Activated CD4-positive, alpha-beta memory T cell treated with anti-CD3 and anti-CD28 coated beads for 36 hours (primary cell): ENCODE data around the gene TPP1. TPM values are rescaled to one million over a fixed set of nuclear protein-coding genes. Genes with fewer than 3 reads are reported as not detected.

ENCODE experiments used
- CTCF ChIA-PET: fragments of 350-600 bp; sonication (Branson Sonifier 250); formaldehyde crosslinking; loops from one replicate; lab custom pipeline; 2021; ENCODE audit warnings: antibody characterized with exemption, inconsistent platforms; lab: Charles Lee
- POLR2A ChIA-PET: fragments of 350-600 bp; sonication (Branson Sonifier 250); formaldehyde crosslinking; loops from one replicate; lab custom pipeline; 2021; ENCODE audit warnings: antibody characterized with exemption; lab: Charles Lee
- DNase-seq: peaks from one replicate; pipeline ENCODE4 v3.0.0-alpha.2; 2020
- H3K27ac Mint-ChIP-seq: one replicate; pipeline ENCODE4 v1.8.0; 2021; ENCODE audit warnings: mixed read lengths
- H3K27me3 Mint-ChIP-seq: one replicate; pipeline ENCODE4 v1.8.0; 2021; ENCODE audit warnings: mixed read lengths
- H3K36me3 Mint-ChIP-seq: one replicate; pipeline ENCODE4 v1.8.0; 2021; ENCODE audit warnings: mixed read lengths
- H3K4me1 Mint-ChIP-seq: one replicate; pipeline ENCODE4 v1.8.0; 2021; ENCODE audit warnings: low read depth, mixed read lengths
- H3K4me3 Mint-ChIP-seq: one replicate; pipeline ENCODE4 v1.8.0; 2021; ENCODE audit warnings: mild to moderate bottlenecking, mixed read lengths
- H3K9me3 Mint-ChIP-seq: one replicate; pipeline ENCODE4 v1.8.0; 2021; ENCODE audit warnings: mixed read lengths
- intact Hi-C: fragments of 100-400 bp; cut with micrococcal nuclease; formaldehyde crosslinking; loops from one replicate; pipeline ENCODE4 v1.15.1; 2023
- total RNA-seq, 2 experiments: library from RNA; stranded (reverse); gene quantifications; one replicate each; pipeline ENCODE4 v1.2.3, GENCODE V29; 2021

The TPP1 gene
- total RNA-seq, 2 experiments from 2014 or later, result 53.2 to 56.6 TPM

DNA sequence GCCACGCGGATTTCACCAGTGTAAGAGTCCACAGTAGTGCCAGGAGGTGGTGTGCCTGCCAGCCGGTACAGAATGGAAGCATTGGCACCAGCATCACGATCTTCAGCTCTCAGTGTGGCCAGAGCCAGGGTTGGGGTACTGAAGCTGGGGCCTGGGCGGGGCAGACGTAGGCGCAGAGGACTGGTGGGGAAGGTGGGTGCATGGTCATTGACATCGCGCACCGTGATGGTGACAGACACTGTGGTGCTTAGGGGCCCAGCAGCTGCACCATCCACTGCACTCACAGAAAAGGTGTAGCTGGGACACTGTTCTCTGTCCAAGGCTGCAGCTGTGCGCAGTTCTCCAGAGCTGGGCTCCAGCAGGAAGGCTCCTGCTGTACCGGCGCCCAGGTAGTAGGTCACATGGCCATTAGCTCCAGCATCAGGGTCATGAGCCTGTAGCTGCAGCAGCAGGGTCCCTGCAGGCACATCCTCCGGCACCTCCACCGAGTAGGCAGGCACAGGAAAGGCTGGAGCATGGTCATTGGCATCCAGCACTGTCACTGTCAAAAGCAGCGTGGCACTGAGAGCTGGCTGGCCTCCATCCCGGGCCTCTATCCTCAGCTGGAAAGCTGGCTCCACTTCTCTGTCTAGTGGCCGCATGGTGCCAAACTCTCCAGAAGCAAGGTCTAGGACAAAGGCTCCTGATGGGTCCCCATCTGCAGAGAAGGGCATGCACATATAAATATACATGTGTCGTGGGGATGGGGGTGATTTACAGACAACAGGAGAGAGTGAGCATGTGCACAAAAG lies 7.9 kb upstream of the TPP1 start:
- ChIA-PET POLR2A (interaction anchor here (1.0 to 1.4 kb wide), 2 partner anchors 8 to 56 kb away, joined by 3 to 6 read pairs; partner anchors contain the start of genes MRPL17 and TPP1), CTCF (interaction anchor here (0.7 to 1.5 kb wide), 4 partner anchors 9 to 75 kb away, joined by 3 to 5 read pairs (median 4); partner anchors contain the start of gene MRPL17)
- intact Hi-C loops, result no loop called here
- Mint-ChIP-seq H3K4me1 (peaks cover 20% of the 10 kb centered on the region), H3K4me3 (peak overlapping the region; percentile 2), H3K27me3 (no peaks in the 10 kb centered on the region), H3K36me3 (peaks cover 1% of the 10 kb centered on the region), H3K9me3 (no peaks in the 10 kb centered on the region), H3K27ac (no peak overlapping the region)
- DNase-seq, result no peak

DNA sequence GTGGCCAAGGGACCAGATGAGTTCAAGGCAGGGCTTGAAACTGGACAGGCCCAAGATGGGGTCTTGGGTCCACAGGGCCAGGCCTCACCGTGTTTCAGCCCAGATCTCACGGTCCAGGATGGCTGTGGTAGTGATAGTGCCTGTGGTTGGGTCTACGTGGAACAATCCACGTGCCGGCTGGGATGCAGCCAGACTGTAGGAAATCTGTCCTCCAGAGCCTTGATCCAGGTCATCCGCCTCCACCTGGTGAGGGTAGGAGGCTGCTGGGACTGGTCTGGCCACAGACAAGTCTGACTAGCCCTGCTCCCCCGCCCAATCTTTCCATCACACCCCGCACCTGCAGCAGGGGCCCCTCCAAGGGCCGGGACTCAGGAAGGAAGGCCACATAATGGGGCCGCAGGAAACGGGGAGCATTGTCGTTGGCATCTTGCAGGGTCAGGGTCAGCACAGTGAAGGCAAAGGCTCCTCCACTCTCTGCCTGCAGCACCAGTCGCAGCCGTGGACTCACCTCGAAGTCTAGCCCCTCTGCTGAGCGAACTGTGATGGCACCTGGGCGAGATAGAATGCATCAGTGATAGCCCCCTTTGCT lies 6.7 kb upstream of the TPP1 start:
- no peaks in the 10 kb centered on the region for H3K36me3 Mint-ChIP-seq
- no peaks in the 10 kb centered on the region for H3K9me3 Mint-ChIP-seq
- ChIA-PET CTCF (interaction anchor here (1.3 kb wide), 1 partner anchor 129 kb away, joined by 3 read pairs; no protein-coding TSS in a partner anchor), POLR2A (no interaction called here)
- intact Hi-C loops, result no loop called here
- no peak for DNase-seq
- no peak overlapping the region for H3K4me3 Mint-ChIP-seq
- H3K27ac Mint-ChIP-seq, result no peak overlapping the region
- H3K4me1 Mint-ChIP-seq, result peaks cover 20% of the 10 kb centered on the region
- H3K27me3 Mint-ChIP-seq, result no peaks in the 10 kb centered on the region

DNA sequence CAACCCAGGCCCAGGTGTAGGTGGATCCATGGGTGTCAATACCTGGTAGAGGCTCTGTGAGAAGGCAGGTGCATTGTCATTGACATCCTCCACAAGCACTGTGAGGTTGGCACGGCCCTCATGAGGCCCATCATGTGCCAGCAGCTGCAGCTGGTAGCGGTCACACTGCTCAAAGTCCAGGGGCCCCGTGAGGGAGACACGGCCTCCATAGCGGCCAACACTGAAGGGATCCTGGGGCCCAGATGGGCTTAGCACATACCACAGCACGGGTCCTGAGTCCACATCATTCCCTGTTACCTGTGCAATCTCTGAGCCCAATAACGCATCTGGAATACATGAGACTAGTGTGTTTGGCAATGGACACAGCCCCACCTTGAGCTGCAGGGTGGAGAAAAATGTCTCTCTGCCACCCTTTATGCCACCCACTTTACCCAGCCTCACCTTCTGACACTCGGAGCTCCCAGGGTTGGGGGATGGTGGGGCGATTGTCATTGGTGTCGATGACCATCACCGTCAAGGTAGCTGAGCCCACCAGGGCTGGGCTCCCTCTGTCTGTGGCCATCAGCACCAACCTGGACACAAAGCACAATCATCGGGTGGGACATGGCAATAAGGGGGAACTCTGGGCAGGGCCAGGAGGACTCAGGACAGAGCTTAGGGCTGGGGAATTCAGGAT lies 6.1 kb upstream of the TPP1 start:
- no peaks in the 10 kb centered on the region for H3K9me3 Mint-ChIP-seq
- H3K36me3 Mint-ChIP-seq, result no peaks in the 10 kb centered on the region
- intact Hi-C loops, result no loop called here
- no peak overlapping the region for H3K4me3 Mint-ChIP-seq
- no peak for DNase-seq
- H3K4me1 Mint-ChIP-seq, result peaks cover 20% of the 10 kb centered on the region
- POLR2A ChIA-PET, result no interaction called here
- H3K27me3 Mint-ChIP-seq, result no peaks in the 10 kb centered on the region
- H3K27ac Mint-ChIP-seq, result no peak overlapping the region
- CTCF ChIA-PET, result interaction anchor here (0.7 to 1.3 kb wide), 2 partner anchors 42 to 129 kb away, joined by 3 read pairs; no protein-coding TSS in a partner anchor

DNA sequence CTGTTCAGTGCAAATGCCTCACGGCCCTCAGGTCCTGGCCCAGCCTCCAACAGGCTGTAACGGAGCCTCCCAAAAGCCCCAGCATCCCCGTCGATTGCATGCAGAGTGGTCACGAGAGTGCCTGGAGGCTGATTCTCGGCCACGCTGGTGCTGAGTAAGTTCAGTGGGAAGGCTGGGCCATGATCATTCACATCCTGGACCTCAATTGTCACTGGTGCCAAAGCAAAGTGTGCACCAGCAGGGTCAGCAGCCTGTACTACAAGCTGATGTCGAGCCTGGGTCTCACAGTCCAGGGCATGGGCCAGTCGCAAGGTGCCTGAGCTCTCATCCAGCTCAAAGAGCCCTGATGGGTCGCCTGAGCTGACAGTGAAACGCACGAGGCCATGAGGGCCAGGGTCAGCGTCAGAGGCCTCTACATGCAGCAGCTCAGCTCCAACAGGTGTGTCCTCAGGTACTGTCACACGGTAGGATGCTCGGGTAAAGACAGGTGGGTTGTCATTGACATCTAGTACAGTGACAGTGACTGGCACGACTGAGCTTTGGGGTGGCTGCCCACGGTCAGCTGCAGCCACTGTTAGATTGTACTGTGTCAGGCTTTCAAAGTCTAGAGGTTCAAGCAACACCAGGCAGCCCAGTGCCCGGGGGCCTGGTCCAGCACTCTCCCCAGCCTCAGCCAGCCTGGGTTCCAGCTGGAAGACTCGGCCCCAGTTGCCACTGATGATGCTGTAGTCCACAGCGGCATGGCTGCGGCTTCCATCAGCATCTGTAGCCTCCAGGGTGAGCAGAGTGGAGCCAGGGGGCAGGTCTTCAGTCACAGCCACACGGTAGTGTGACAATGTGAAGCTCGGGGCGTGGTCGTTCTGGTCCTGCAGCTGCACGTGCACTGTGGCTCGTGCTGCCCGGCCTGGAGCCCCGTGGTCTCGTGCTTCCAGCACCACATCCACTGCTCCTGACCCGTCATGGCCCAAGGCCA lies 4.5 kb upstream of the TPP1 start:
- peaks cover 20% of the 10 kb centered on the region for H3K4me1 Mint-ChIP-seq
- no peaks in the 10 kb centered on the region for H3K9me3 Mint-ChIP-seq
- intact Hi-C loops, result no loop called here
- H3K27ac Mint-ChIP-seq, result no peak overlapping the region
- ChIA-PET CTCF (interaction anchor here (0.9 kb wide), 1 partner anchor 12 kb away, joined by 3 read pairs; the partner anchor contains the start of gene TAF10), POLR2A (no interaction called here)
- no peaks in the 10 kb centered on the region for H3K27me3 Mint-ChIP-seq
- no peak overlapping the region for H3K4me3 Mint-ChIP-seq
- no peaks in the 10 kb centered on the region for H3K36me3 Mint-ChIP-seq
- no peak for DNase-seq

DNA sequence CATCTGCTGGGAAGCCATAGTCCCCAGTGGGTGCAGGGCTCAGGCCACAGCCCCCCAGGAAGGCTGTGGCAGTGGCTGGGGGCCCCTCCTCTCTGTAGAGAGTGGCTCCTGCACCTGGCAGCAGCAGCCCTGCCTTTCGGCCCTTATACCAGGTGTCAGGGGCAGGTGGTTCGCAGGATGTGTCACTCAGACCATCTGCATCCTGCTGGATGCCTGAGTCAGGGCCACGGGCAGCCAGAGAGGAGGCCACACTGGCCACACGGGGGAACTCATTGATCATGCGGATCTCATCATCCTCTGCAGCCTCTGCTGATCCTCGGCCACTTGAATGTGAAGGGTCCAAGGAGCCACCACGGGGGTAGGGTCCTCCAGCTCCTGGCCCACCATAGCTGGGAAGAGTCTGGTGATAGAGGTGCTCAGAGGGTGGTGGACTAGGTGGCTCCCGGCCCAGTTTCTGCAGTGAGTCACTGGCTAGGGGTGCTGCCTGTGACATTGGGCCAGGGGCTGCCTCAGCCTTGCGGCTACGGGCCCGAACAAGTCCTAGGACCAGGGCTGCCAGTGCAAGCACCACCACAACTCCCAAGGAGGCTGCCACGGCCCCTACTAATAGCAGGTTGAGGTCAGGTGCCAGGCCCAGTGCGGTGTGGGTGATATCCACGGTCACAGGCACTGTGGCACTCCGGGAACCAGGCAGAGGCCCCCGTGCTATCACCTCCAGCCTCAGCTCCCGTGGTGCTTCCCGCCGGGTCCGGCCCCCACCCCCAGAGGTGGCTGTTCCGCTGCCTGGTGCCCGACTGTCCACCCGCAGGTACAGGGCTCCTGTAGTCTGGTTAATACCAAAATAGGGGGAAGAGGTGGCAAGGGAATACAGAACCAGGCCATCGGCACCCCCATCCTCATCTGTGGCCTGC lies 3.3 kb upstream of the TPP1 start:
- Mint-ChIP-seq H3K9me3 (no peaks in the 10 kb centered on the region), H3K27me3 (no peaks in the 10 kb centered on the region), H3K4me1 (peaks cover 12% of the 10 kb centered on the region), H3K4me3 (no peak overlapping the region), H3K36me3 (no peaks in the 10 kb centered on the region), H3K27ac (no peak overlapping the region)
- CTCF ChIA-PET, result no interaction called here
- no peak for DNase-seq
- POLR2A ChIA-PET, result interaction anchor here (0.7 to 1.3 kb wide), 4 partner anchors 11 to 72 kb away, joined by 3 to 6 read pairs (median 3); partner anchors contain the start of gene TAF10
- intact Hi-C loops, result no loop called here

DNA sequence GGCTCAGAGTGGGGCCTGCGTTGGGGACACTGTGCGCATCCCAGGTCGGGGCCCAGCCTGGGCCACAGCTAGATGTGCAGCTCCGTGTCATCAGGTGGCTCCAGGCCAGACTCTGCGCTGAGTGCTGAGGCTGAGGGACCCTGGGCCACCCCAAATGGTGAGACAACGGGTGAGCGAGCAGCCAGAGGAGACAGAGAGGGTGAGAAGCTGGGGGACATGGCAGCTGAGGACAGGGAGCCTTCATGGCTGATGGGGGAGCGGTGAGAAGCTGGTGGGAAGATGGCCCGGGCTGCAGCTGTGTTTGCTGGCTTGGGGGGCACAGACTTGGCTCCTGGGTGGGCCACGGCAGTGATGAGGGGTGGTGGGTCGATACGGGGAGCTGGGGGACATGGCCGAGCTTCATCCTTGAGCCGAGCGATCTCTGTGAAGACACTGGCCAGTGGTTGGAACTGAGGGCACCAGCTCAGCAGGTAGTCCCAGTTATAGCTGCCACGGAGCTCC lies 2.5 kb upstream of the TPP1 start:
- Mint-ChIP-seq H3K27me3 (no peaks in the 10 kb centered on the region), H3K27ac (no peak overlapping the region), H3K4me3 (no peak overlapping the region), H3K36me3 (no peaks in the 10 kb centered on the region), H3K4me1 (peaks cover 4% of the 10 kb centered on the region), H3K9me3 (no peaks in the 10 kb centered on the region)
- intact Hi-C loops, result no loop called here
- DNase-seq, result no peak
- CTCF ChIA-PET, result interaction anchor here (0.8 to 1.9 kb wide), 3 partner anchors 9 to 243 kb away, joined by 3 to 10 read pairs (median 9); partner anchors contain the start of gene MRPL17
- POLR2A ChIA-PET, result interaction anchor here (0.7 to 1.3 kb wide), 5 partner anchors 10 to 73 kb away, joined by 3 to 6 read pairs (median 3); partner anchors contain the start of gene TAF10

DNA sequence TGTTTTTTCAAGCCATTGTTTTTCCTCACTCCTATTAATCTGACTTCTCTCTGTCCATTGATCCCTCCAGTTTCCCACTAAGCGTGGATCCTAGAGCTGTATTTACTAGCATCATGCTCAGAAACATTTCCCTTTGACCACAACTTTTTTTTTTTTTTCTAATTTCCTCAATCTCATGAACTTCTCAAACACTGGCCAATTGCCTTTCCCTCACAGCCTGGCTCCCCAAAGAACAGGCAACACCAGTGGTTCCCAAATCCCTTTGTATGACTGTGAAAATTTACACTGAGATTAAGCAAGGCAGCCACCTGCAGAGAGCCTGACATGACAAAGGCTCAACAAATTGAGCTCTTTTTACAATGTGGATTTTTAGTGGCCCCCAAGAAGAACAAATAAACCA lies 1.4 kb upstream of the TPP1 start:
- DNase-seq, result no peak
- POLR2A ChIA-PET, result interaction anchor here (0.7 to 1.0 kb wide), 2 partner anchors 11 to 26 kb away, joined by 3 read pairs; no protein-coding TSS in a partner anchor
- Mint-ChIP-seq H3K36me3 (peaks cover 5% of the 10 kb centered on the region), H3K9me3 (no peaks in the 10 kb centered on the region), H3K4me1 (peaks cover 10% of the 10 kb centered on the region), H3K27me3 (no peaks in the 10 kb centered on the region), H3K4me3 (no peak overlapping the region), H3K27ac (no peak overlapping the region)
- CTCF ChIA-PET, result interaction anchor here (0.6 to 1.9 kb wide), 6 partner anchors 7 to 241 kb away, joined by 3 to 10 read pairs (median 4); partner anchors contain the start of genes MRPL17 and TAF10
- intact Hi-C loops, result no loop called here

DNA sequence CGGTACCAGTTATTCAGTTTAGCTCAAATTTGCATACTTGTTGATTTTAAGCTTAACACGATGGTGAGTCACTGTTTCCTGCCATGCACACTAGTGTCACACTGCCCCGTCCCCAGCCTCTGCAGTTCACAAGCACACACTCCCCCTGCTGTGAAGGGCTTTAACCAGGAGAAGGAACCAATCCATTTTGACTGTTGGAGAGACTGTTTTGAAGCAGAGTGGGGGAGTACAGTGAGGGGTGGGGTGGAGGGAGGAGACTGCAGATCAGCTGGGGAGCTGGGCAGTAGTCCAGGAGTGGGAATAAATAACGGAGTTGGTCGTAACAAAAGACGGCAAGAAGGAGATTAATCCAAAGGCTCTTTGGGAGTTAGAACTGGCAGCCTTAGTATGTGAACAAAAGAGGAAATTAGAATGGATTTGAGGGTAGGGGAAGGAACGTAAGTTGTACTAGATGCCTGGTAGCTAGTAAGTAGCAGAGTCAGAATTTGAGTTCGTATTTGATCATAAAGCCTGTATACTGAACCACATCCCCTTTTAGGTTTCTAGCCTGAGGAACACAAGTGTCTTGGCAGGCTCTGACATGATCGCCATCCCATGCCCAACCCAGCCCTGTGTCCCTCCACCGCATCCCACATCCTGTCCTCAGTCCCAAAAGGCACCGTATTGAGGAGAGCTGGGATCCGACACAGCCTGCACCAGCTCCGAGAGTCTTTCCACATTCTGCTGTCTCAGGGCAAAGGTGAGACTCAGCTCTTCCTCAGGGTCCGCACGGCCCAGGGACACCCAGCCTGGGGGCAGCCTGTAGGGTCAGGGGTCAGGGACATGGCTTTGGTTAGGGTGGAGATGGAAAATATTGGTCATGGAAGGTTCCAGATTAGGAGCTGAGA lies 862 bp downstream of the TPP1 start:
- ChIA-PET POLR2A (interaction anchor here (0.6 to 2.8 kb wide), 10 partner anchors 9 to 228 kb away, joined by 3 to 23 read pairs (median 4); partner anchors contain the start of genes ILK, MRPL17, RRP8 and SMPD1), CTCF (interaction anchor here (0.6 to 3.9 kb wide), 24 partner anchors 9 to 239 kb away, joined by 3 to 35 read pairs (median 4); partner anchors contain the start of genes ARFIP2, ILK, MRPL17 and RRP8)
- Mint-ChIP-seq H3K36me3 (peaks cover 6% of the 10 kb centered on the region), H3K9me3 (no peaks in the 10 kb centered on the region), H3K4me1 (peaks cover 10% of the 10 kb centered on the region), H3K27me3 (no peaks in the 10 kb centered on the region), H3K4me3 (no peak overlapping the region), H3K27ac (no peak overlapping the region)
- DNase-seq, result peak; percentile 83
- intact Hi-C loops, result loop anchor here (1.0 to 10.0 kb wide), 6 partner anchors 14 to 1056 kb away; partner anchors contain the start of genes CYB5R2, MRPL17 and TRIM5

DNA sequence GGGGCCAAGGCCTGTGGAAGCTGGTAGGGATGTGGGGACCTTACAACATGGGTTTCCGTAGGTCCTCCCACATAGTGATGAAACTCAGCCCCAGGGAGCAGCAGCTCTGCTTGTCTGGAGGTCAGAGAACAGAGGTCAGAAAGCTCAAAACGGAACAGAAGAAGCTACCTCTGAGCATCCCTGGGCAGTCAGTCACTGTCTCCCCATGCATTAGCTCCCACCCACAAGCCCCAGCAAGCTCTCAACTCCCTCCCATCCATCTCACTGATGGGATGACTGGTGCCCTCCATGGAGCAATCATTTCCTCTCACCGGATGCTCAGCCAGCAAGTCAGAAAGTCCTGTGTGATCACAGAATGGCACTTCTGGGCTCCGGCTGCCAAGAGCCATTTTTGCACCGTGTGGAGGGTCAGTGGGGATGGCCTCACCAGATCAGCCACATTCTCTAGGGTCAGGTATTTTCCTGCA lies 1.9 kb downstream of the TPP1 start:
- DNase-seq, result peak; percentile 21
- intact Hi-C loops, result loop anchor here (10.0 kb wide), 1 partner anchor 1057 kb away; the partner anchor contains the start of gene CYB5R2
- ChIA-PET POLR2A (interaction anchor here (2.3 to 2.8 kb wide), 3 partner anchors 9 to 65 kb away, joined by 20 to 23 read pairs (median 20); partner anchors contain the start of genes ILK, MRPL17 and RRP8), CTCF (interaction anchor here (0.6 to 3.9 kb wide), 13 partner anchors 9 to 139 kb away, joined by 3 to 35 read pairs (median 4); partner anchors contain the start of genes ARFIP2, ILK, MRPL17 and RRP8)
- peaks cover 10% of the 10 kb centered on the region for H3K4me1 Mint-ChIP-seq
- H3K4me3 Mint-ChIP-seq, result peak overlapping the region; percentile 12
- no peak overlapping the region for H3K27ac Mint-ChIP-seq
- H3K36me3 Mint-ChIP-seq, result peaks cover 6% of the 10 kb centered on the region
- no peaks in the 10 kb centered on the region for H3K9me3 Mint-ChIP-seq
- H3K27me3 Mint-ChIP-seq, result no peaks in the 10 kb centered on the region
